K562 (cell line): ENCODE results near the gene CFAP58. TPM values are rescaled to one million over a fixed set of nuclear protein-coding genes. Genes with fewer than 3 reads are reported as not detected.

ENCODE experiments used
- CEBPG ChIP-seq, 3 experiments: fragments of 200-800 bp in 1 of 3; sonication (Bioruptor generic) in 1 of 3; sonication (generic) in 1 of 3; formaldehyde crosslinking in 1 of 3; IDR thresholded peaks in 2 of 3; conservative IDR thresholded peaks in 1 of 3; 2 replicates each; pipeline versions ENCODE4 v1.6.1 to v1.8.0; 2016 to 2022; ENCODE audit warnings: missing compliant biosample characterization in 2 of 3, missing genetic modification characterization in 2 of 3, mild to moderate bottlenecking in 1 of 3, missing genetic modification reagents in 1 of 3
- CREBBP ChIP-seq: IDR thresholded peaks from one replicate; pipeline ENCODE4 v1.6.1; 2012; ENCODE audit warnings: low read depth, mild to moderate bottlenecking, control low read depth, inconsistent platforms, low read length
- DACH1 ChIP-seq: fragments of 450-650 bp; IDR thresholded peaks from 2 replicates; pipeline ENCODE4 v1.6.1; 2018; ENCODE audit not compliant: partially characterized antibody
- FOSL1 ChIP-seq: fragments of 200-800 bp; sonication (Bioruptor generic); conservative IDR thresholded peaks from 2 replicates; pipeline ENCODE4 v1.6.1; 2016; ENCODE audit warnings: missing genetic modification characterization, missing compliant biosample characterization
- HSF4 ChIP-seq: fragments of 250-450 bp; sonication (Bioruptor Pico); IDR thresholded peaks from 2 replicates; pipeline ENCODE4 v2.1.2; 2022; ENCODE audit warnings: mild to moderate bottlenecking, moderate library complexity, borderline replicate concordance
- ILF3 ChIP-seq: fragments of 450-650 bp; IDR thresholded peaks from 2 replicates; pipeline ENCODE4 v1.6.1; 2018; ENCODE audit warnings: antibody characterized with exemption, mild to moderate bottlenecking, moderate library complexity, borderline replicate concordance
- NFIC ChIP-seq: fragments of 450-650 bp; IDR thresholded peaks from 2 replicates; pipeline ENCODE4 v1.6.1; 2017; ENCODE audit warnings: mild to moderate bottlenecking, inconsistent platforms
- NFXL1 ChIP-seq: fragments of 450-650 bp; formaldehyde crosslinking; IDR thresholded peaks from 2 replicates; pipeline ENCODE4 v1.4.0; 2021; ENCODE audit warnings: mild to moderate bottlenecking
- NONO ChIP-seq, 2 experiments: fragments of 200-400 bp in 1 of 2; fragments of 450-650 bp in 1 of 2; formaldehyde crosslinking in 1 of 2; IDR thresholded peaks; 2 replicates each; pipeline ENCODE4 v1.6.1; 2017; ENCODE audit warnings: low read depth in 2 of 2, mild to moderate bottlenecking in 2 of 2, moderate library complexity in 2 of 2, low read length in 1 of 2
- SMAD4 ChIP-seq: fragments of 250-450 bp; sonication (Bioruptor Pico); conservative IDR thresholded peaks from 2 replicates; pipeline ENCODE4 v1.8.0; 2021; ENCODE audit warnings: inconsistent platforms, mild to moderate bottlenecking, moderate library complexity
- ZBTB7A ChIP-seq: IDR thresholded peaks from 2 replicates; pipeline ENCODE4 v1.6.1; 2011; ENCODE audit warnings: low read depth, mild to moderate bottlenecking, low read length, moderate library complexity, borderline replicate concordance; ENCODE audit not compliant: control insufficient read depth
- ZNF431 ChIP-seq: sonication (generic); formaldehyde crosslinking; IDR thresholded peaks from 2 replicates; pipeline ENCODE4 v1.8.0; 2022; ENCODE audit warnings: mild to moderate bottlenecking, missing genetic modification reagents
- polyA plus RNA-seq, 8 experiments: library from polyadenylated mRNA; depleted of rRNA in 4 of 8; stranded (reverse) in 5 of 8; unstranded in 3 of 8; fragments of >200 nt; fragmentation: Nextera tagmentation in 2 of 8; fragmentation: Illumina TruSeq in 1 of 8; extraction: Ambion mirVana in 2 of 8; extraction: Trizol in 1 of 8; gene quantifications; 2 replicates each; pipeline versions ENCODE4 v1.2.1 to v1.2.3, GENCODE V29; 2011 to 2014; ENCODE audit warnings: inconsistent platforms in 1 of 8, missing spikeins in 1 of 8
- total RNA-seq, 7 experiments: library from RNA; depleted of rRNA in 6 of 7; stranded (reverse); fragments of >200 nt in 6 of 7; fragmentation: Illumina TruSeq in 2 of 7; extraction: Trizol in 2 of 7; gene quantifications; 2 replicates each; pipeline versions ENCODE4 v1.2.1 to v1.2.3, GENCODE V29; 2011 to 2021; ENCODE audit warnings: low replicate concordance in 1 of 7
- TF ChIP-seq, protein P1 (sequence below), 2 experiments: IDR thresholded peaks; 2 replicates each; pipeline ENCODE4 v1.6.1; 2012; ENCODE audit warnings: improper control_type of control experiment in 2 of 2, low read depth in 2 of 2, low read length in 2 of 2, borderline replicate concordance in 1 of 2
- TF ChIP-seq, protein P2 (sequence below): fragments of 200-800 bp; sonication (Bioruptor generic); IDR thresholded peaks from 2 replicates; pipeline ENCODE4 v1.6.1; 2016; ENCODE audit warnings: missing genetic modification characterization, missing compliant biosample characterization
- TF ChIP-seq, protein P3 (sequence below): fragments of 250-450 bp; sonication (Bioruptor Pico); IDR thresholded peaks from 2 replicates; pipeline ENCODE4 v1.4.0; 2020; ENCODE audit warnings: borderline replicate concordance
- TF ChIP-seq, protein P4 (sequence below): fragments of 250-450 bp; sonication (Bioruptor Pico); IDR thresholded peaks from 2 replicates; pipeline ENCODE4 v1.8.0; 2022; ENCODE audit warnings: inconsistent platforms, mild to moderate bottlenecking, moderate library complexity, borderline replicate concordance

Gene CFAP58
- total and polyA plus RNA-seq, 9 of the 15 experiments (the other 6 are each of a cell fraction or from before 2014, with no cell fraction given): 0.08 to 2.0 (median 0.71) TPM

DNA sequence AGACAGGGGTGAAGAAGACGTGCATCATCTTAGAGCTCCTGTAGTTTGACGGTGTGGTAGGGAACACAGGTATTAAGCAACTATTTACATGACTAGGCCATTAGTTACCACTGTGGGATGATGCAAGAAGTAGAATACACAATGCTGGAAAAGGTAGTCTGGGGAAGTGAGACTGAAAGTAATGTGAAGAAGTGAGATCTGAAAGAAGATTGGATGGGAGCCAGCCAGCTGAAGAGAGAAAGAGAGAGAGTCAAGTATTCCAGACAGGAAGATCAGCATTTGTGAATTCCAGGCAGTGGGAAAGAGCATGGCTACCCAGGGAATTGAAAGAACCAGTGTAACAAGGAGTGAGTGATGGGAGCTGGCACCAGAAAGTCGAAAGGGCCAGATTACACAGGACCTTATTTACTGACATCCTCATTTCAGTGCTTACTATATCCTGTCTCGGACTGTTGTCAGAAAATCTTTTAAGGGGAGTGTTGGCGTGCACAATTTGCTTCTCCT lies 4.0 kb upstream of the CFAP58 start (continued):
- TF ChIP-seq CREBBP (no peak), ZNF431 (CRISPR knock-in tag) (no peak), CEBPG (CRISPR knock-in tag; IDR thresholded peaks at IDR 0.05) (peak; percentile 90), CEBPG (tag; conservative IDR thresholded peaks at IDR 0.05 in 1 of 2, IDR thresholded peaks at IDR 0.05 in 1 of 2) (peak; percentile 96), ZBTB7A (no peak), DACH1 (no peak), NFIC (peak; percentile 85), HSF4 (CRISPR knock-in tag) (no peak), SMAD4 (CRISPR knock-in tag) (peak; percentile 66), NONO (IDR thresholded peaks at IDR 0.05; ENCODE audit: low read depth in 2 of 2, low read length in 1 of 2) (no peak), ILF3 (no peak), NFXL1 (CRISPR knock-in tag) (no peak), FOSL1 (0 out of 2 replicates have a peak, but pooled peaks have one; percentile 20)
- TF ChIP-seq, protein P1, sequence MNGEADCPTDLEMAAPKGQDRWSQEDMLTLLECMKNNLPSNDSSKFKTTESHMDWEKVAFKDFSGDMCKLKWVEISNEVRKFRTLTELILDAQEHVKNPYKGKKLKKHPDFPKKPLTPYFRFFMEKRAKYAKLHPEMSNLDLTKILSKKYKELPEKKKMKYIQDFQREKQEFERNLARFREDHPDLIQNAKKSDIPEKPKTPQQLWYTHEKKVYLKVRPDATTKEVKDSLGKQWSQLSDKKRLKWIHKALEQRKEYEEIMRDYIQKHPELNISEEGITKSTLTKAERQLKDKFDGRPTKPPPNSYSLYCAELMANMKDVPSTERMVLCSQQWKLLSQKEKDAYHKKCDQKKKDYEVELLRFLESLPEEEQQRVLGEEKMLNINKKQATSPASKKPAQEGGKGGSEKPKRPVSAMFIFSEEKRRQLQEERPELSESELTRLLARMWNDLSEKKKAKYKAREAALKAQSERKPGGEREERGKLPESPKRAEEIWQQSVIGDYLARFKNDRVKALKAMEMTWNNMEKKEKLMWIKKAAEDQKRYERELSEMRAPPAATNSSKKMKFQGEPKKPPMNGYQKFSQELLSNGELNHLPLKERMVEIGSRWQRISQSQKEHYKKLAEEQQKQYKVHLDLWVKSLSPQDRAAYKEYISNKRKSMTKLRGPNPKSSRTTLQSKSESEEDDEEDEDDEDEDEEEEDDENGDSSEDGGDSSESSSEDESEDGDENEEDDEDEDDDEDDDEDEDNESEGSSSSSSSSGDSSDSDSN (IDR thresholded peaks at IDR 0.05; ENCODE audit: borderline replicate concordance in 1 of 2, low read depth in 2 of 2, low read length in 2 of 2): no peak
- TF ChIP-seq, protein P2, sequence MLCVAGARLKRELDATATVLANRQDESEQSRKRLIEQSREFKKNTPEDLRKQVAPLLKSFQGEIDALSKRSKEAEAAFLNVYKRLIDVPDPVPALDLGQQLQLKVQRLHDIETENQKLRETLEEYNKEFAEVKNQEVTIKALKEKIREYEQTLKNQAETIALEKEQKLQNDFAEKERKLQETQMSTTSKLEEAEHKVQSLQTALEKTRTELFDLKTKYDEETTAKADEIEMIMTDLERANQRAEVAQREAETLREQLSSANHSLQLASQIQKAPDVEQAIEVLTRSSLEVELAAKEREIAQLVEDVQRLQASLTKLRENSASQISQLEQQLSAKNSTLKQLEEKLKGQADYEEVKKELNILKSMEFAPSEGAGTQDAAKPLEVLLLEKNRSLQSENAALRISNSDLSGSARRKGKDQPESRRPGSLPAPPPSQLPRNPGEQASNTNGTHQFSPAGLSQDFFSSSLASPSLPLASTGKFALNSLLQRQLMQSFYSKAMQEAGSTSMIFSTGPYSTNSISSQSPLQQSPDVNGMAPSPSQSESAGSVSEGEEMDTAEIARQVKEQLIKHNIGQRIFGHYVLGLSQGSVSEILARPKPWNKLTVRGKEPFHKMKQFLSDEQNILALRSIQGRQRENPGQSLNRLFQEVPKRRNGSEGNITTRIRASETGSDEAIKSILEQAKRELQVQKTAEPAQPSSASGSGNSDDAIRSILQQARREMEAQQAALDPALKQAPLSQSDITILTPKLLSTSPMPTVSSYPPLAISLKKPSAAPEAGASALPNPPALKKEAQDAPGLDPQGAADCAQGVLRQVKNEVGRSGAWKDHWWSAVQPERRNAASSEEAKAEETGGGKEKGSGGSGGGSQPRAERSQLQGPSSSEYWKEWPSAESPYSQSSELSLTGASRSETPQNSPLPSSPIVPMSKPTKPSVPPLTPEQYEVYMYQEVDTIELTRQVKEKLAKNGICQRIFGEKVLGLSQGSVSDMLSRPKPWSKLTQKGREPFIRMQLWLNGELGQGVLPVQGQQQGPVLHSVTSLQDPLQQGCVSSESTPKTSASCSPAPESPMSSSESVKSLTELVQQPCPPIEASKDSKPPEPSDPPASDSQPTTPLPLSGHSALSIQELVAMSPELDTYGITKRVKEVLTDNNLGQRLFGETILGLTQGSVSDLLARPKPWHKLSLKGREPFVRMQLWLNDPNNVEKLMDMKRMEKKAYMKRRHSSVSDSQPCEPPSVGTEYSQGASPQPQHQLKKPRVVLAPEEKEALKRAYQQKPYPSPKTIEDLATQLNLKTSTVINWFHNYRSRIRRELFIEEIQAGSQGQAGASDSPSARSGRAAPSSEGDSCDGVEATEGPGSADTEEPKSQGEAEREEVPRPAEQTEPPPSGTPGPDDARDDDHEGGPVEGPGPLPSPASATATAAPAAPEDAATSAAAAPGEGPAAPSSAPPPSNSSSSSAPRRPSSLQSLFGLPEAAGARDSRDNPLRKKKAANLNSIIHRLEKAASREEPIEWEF (CRISPR knock-in tag): no peak
- TF ChIP-seq, protein P3, sequence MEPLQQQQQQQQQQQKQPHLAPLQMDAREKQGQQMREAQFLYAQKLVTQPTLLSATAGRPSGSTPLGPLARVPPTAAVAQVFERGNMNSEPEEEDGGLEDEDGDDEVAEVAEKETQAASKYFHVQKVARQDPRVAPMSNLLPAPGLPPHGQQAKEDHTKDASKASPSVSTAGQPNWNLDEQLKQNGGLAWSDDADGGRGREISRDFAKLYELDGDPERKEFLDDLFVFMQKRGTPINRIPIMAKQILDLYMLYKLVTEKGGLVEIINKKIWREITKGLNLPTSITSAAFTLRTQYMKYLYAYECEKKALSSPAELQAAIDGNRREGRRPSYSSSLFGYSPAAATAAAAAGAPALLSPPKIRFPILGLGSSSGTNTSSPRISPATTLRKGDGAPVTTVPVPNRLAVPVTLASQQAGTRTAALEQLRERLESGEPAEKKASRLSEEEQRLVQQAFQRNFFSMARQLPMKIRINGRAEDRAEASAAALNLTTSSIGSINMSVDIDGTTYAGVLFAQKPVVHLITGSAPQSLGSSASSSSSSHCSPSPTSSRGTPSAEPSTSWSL (CRISPR knock-in tag): no peak
- TF ChIP-seq, protein P4, sequence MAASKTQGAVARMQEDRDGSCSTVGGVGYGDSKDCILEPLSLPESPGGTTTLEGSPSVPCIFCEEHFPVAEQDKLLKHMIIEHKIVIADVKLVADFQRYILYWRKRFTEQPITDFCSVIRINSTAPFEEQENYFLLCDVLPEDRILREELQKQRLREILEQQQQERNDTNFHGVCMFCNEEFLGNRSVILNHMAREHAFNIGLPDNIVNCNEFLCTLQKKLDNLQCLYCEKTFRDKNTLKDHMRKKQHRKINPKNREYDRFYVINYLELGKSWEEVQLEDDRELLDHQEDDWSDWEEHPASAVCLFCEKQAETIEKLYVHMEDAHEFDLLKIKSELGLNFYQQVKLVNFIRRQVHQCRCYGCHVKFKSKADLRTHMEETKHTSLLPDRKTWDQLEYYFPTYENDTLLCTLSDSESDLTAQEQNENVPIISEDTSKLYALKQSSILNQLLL (CRISPR knock-in tag): no peak
